ENCODE measurements around the gene SPATS2.

GRCh38 chr12:49375406-49375805, 8.1 kb downstream of the SPATS2 start:
- TF ChIP-seq CTCF (IDR thresholded peaks at IDR 0.05) (no peak), POLR2A (IDR thresholded peaks at IDR 0.05) (no peak)

Measured in heart left ventricle (tissue), 13 donors.